HUES6 (cell line): ENCODE results near the gene NOL4L.
"Not testable (repeated sequence)": the region's sequence is repeated elsewhere in the genome, so short reads cannot be mapped to it uniquely, and the experiment has no call there.

ENCODE experiments used
- H3K27ac ChIP-seq: 2 replicates; pipeline ENCODE4 v1.7.0; 2013; ENCODE audit warnings: low read depth, mild to moderate bottlenecking, low read length, inconsistent platforms
- H3K27me3 ChIP-seq: 2 replicates; pipeline ENCODE4 v1.6.1; 2013; ENCODE audit warnings: low read length; ENCODE audit not compliant: control insufficient read depth, insufficient read depth
- H3K36me3 ChIP-seq: 2 replicates; pipeline ENCODE4 v1.6.1; 2013; ENCODE audit warnings: low read length; ENCODE audit not compliant: control insufficient read depth, insufficient read depth
- H3K4me1 ChIP-seq: 2 replicates; pipeline ENCODE4 v1.6.1; 2013; ENCODE audit warnings: low read length; ENCODE audit not compliant: control insufficient read depth, insufficient read depth
- H3K4me3 ChIP-seq: 2 replicates; pipeline ENCODE4 v1.5.1; 2013; ENCODE audit warnings: low read depth, low read length
- H3K9ac ChIP-seq: one replicate; pipeline ENCODE4 v1.6.1; 2013; ENCODE audit warnings: mild to moderate bottlenecking, low read length
- H3K9me3 ChIP-seq: 2 replicates; pipeline ENCODE4 v1.6.1; 2013; ENCODE audit warnings: low read depth, low read length; ENCODE audit not compliant: control insufficient read depth, insufficient read depth

Gene NOL4L

DNA sequence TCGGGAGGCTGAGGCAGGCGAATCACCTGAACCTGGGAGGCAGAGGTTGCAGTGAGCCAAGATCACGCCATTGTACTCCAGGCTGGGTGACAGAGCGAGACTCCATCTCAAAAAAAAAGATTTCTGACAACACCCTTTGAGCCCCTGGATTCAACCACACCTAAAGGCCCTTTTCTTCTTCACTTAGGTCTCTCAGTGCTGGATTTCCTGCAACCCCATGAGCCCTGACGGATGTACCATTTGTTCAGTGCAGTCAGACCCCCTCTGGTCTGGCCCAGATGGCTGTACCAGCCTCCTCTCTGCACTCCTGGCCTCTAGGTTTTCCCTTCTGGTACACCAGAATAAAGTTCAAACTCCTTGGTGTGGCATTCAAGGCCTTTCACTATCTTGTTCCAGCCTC lies 9.1 kb upstream of the NOL4L start:
- no peaks in the 10 kb centered on the region for H3K9me3 ChIP-seq

DNA sequence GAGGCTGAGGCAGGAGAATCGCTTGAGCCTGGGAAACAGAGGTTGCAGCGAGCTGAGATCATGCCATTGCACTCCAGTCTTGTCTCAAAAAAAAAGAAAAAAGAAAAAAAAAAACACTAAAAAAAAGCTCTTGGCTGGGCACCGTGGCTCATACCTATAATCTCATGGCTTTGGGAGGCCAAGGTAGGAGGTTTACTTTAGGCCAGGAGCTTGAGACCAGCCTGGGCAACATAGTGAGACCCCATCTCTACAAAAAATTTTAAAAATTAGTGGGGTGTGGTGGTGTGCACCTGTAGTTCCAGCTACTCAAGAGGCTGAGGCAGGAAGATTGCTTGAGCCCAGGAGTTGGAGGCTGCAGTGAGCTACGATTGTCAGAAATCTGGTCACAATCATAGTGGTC lies 7.5 kb upstream of the NOL4L start:
- not testable (repeated sequence) for H3K9ac ChIP-seq, H3K27me3 ChIP-seq, H3K27ac ChIP-seq, H3K4me3 ChIP-seq, H3K9me3 ChIP-seq, H3K36me3 ChIP-seq, H3K4me1 ChIP-seq

More for the DNA sequence above, 9.1 kb upstream of the NOL4L start:
- H3K27me3 ChIP-seq = no peaks in the 10 kb centered on the region
- H3K4me1 ChIP-seq = no peaks in the 10 kb centered on the region
- H3K36me3 ChIP-seq = no peaks in the 10 kb centered on the region
- no peak overlapping the region for H3K4me3 ChIP-seq
- no peak overlapping the region for H3K9ac ChIP-seq
- H3K27ac ChIP-seq = no peak overlapping the region

DNA sequence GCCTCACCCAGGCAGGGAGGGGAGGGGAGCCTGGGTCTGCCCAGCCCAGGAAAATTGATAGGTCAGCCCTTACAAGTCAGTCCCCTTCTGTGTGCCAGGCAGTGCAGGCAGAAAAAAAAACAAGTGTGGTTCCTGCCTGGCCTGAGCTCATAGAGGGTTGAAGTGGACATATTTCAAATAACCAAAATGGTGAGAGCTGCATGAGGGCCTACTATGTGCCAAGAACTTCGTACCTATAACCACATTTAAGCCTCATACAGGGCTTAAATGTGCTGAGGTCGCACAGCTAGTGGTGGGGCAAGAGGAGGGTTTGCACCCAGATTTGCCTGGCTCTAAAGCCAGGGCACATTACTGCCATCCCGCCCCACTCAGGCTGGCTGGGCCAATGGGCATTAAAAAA lies 6.9 kb upstream of the NOL4L start:
- Histone ChIP-seq H3K9ac (no peak overlapping the region), H3K9me3 (no peaks in the 10 kb centered on the region), H3K4me3 (no peak overlapping the region), H3K36me3 (no peaks in the 10 kb centered on the region), H3K27me3 (peaks cover 11% of the 10 kb centered on the region), H3K4me1 (no peaks in the 10 kb centered on the region), H3K27ac (no peak overlapping the region)

DNA sequence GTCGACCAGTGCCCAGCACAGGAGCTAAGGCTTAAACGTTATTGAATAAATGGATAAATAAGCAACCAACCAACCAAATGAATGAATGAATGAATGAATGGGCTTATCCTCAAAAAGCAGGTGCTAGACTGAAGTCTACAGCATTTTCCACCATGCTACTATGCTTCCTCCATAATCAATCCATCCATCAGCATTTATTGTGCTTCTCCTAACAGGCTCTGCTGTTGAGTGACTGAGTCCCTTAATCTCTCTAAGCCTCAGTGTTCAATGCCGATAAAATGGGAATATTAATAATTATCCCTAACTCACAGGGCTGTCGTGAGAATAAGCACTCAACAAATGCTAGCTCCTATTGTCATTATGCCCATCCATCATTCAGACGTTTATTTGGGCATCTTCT lies 4.6 kb upstream of the NOL4L start:
- Histone ChIP-seq H3K4me1 (peaks cover 9% of the 10 kb centered on the region), H3K9ac (no peak overlapping the region), H3K27me3 (peaks cover 28% of the 10 kb centered on the region), H3K9me3 (no peaks in the 10 kb centered on the region), H3K27ac (no peak overlapping the region), H3K36me3 (no peaks in the 10 kb centered on the region), H3K4me3 (no peak overlapping the region)

DNA sequence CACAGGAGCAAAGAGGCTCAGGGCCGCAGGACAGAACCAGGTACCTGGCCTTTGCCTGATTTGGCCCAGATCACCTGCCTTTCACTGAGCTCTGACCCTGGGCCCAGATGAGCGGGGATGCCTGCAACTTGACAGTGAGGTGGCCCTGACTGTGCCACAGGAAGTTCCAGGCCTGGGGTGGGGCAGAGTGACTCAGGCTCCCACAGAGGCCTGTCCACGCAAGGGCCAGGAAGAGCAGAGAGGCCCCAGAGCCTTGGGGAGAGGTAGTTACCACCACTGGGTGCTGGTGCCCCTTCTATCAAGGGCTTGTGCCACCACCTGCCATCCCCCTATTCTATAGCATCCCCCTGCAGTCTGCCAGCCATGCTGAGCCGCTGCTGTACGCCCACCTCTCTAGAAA lies 4.1 kb upstream of the NOL4L start:
- H3K4me1 ChIP-seq = peaks cover 9% of the 10 kb centered on the region
- H3K4me3 ChIP-seq = no peak overlapping the region
- no peaks in the 10 kb centered on the region for H3K9me3 ChIP-seq
- peaks cover 31% of the 10 kb centered on the region for H3K27me3 ChIP-seq
- H3K36me3 ChIP-seq = no peaks in the 10 kb centered on the region
- no peak overlapping the region for H3K9ac ChIP-seq
- no peak overlapping the region for H3K27ac ChIP-seq

DNA sequence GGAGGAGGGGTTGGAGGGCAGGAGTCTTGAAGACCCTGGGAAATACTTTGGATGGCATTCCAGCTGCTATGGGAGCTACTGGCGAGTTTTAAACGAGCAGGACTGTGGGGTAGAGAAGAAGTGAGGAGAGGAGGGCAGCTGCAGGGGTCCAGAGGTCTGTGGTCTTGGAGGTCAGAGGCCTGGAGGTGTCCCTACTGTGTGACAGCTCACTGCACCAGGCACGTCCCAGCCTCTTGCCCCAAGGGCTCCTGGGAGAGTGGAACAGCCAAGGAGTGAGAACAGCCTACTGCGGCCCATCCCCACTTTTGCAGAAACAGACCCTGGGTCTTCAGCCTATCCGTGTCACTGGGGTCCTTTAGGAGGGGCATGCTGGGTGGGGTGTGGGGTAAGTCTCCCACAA lies 2.9 kb upstream of the NOL4L start:
- Histone ChIP-seq H3K4me3 (no peak overlapping the region), H3K27me3 (peaks cover 31% of the 10 kb centered on the region), H3K27ac (no peak overlapping the region), H3K9ac (no peak overlapping the region), H3K9me3 (no peaks in the 10 kb centered on the region), H3K36me3 (no peaks in the 10 kb centered on the region), H3K4me1 (peaks cover 9% of the 10 kb centered on the region)

DNA sequence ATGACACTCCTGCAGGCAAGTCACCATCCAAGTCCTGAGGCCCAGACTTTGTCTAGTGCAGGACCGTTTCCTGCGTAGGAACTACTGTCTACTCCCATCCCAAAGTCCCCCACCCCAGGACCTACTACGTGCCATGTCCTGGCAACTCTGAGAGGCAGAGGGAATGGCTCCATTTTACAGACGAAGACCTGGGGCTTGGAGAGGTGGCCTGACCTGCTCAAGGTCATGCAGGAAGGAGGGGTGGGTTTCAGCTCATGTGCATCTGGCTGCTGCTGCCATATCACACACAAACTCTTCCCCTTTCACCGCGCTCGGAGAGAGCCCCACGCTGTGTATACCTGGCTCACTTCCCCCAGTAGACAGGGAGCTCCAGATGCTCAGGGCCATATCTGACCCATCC lies 1.2 kb upstream of the NOL4L start:
- Histone ChIP-seq H3K4me1 (peaks cover 19% of the 10 kb centered on the region), H3K27ac (no peak overlapping the region), H3K9ac (no peak overlapping the region), H3K4me3 (no peak overlapping the region), H3K9me3 (no peaks in the 10 kb centered on the region), H3K36me3 (no peaks in the 10 kb centered on the region), H3K27me3 (peaks cover 39% of the 10 kb centered on the region)

DNA sequence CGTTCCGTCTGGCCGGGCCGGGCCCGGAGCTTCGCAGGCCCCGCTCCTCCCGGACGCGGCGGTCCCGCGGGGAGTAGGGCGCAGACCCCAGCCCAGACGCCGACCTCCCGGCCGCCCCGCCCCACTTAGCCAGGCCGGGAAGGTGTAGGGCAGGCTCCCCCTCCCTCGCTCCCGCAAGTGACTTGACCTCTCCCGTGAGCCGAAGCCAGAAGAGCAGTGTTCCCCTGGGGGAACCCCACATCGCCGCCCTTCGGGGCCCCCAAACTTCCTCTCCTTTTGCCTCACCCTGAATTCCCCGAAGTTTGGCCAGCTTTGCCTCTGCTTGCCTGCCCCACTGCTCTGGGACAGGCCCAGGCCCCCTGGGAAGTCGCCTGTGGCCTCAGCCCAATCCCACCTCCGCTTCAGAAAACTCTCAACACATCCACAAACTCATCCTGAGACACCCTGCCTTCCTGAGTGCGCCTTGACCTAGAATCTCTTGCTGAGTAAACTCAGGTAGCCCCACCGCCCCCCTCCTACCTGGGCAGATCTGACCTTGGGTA lies 524 bp upstream of the NOL4L start:
- Histone ChIP-seq H3K9ac (no peak overlapping the region), H3K4me1 (peaks cover 22% of the 10 kb centered on the region), H3K27ac (no peak overlapping the region), H3K9me3 (no peaks in the 10 kb centered on the region), H3K27me3 (peaks cover 41% of the 10 kb centered on the region), H3K36me3 (no peaks in the 10 kb centered on the region), H3K4me3 (peak overlapping the region; percentile 53)

DNA sequence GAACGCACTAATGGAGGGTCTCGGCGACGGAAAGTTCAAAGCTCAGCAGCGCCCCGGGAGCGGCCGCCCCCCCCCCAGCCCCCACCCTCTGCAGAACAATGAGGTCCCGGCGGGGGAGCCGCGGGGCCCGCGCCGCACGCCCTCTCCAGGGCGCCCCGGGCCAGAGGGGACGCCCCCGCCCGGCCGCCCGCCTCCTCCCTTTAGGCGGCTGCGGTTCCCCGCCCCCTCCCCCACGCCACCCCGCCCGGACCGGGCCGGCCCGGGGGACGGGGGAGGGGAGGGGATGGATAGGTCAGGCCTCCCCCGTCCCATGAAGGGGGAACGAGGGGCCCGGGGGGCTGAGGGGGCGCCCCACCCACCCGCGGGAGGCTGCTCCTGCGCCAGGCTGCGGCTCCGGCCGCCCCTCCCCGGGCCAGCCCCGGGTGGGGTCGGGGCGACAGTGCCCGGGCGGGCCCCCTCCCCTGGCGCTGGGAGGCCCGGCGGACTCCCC lies 1.5 kb downstream of the NOL4L start:
- H3K4me1 ChIP-seq = peaks cover 24% of the 10 kb centered on the region
- peak overlapping the region; percentile 14; the same call in 1 of the 2 replicates for H3K4me3 ChIP-seq
- no peaks in the 10 kb centered on the region for H3K36me3 ChIP-seq
- H3K27me3 ChIP-seq = peaks cover 44% of the 10 kb centered on the region
- no peaks in the 10 kb centered on the region for H3K9me3 ChIP-seq
- no peak overlapping the region for H3K9ac ChIP-seq
- no peak overlapping the region for H3K27ac ChIP-seq

DNA sequence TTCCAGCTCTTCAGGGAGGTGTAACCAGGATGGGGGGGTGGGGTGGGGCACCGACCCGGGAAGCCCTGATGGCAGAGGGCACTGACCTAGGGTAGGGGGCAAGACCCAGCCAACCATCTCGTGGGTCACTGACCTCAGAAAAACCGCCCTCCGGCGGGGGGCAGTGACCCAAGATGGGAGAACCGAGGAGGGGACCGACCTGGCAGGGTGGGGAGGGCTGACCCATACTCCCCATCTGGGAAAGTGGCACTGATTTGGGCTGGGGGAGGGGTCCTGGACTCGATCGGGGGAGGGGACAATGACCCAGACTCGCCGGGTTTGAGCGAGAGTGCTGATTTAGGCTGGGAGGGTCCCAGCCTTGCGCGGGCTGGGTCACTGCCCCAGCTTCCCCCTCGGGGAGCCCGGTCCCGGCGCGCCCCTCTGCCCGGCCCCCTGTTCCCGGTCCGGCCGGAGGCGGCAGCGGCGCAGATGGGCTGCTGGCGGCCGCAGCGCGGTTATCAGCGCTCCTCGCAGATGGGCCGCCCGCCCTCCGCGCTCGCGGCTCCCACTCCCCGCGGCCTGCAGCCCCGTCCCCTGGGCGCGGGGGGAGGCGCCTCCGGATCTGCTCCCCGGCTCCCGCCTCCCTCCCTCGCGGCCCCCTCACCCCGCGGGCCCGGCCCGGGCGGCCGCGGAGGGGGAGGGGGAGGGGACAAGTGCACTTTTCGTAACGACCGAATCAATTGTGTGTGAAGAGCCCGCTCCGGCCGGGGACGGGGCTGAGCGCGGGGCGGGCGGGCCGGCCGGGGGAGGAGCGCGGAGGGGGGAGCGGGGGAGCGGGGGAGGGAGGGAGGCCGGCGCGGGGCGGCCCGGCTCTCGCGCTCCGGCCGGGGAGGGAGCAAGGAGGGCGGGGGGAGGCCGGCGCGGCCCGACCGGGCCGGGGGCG lies 2.2 kb downstream of the NOL4L start:
- Histone ChIP-seq H3K27ac (no peak overlapping the region), H3K9ac (peak overlapping the region; percentile 57), H3K27me3 (peaks cover 42% of the 10 kb centered on the region), H3K4me1 (peaks cover 24% of the 10 kb centered on the region), H3K36me3 (no peaks in the 10 kb centered on the region), H3K4me3 (peak overlapping the region; percentile 67), H3K9me3 (no peaks in the 10 kb centered on the region)
